NCI-H2227 treated with DMSO at 0.1 percent for 48 hours (cell line): ENCODE results near the gene LCP2.

Experiments used
- DNase-seq: peaks from one replicate; lab custom pipeline; 2025; lab: John Stamatoyannopoulos, UW

The LCP2 gene

DNA sequence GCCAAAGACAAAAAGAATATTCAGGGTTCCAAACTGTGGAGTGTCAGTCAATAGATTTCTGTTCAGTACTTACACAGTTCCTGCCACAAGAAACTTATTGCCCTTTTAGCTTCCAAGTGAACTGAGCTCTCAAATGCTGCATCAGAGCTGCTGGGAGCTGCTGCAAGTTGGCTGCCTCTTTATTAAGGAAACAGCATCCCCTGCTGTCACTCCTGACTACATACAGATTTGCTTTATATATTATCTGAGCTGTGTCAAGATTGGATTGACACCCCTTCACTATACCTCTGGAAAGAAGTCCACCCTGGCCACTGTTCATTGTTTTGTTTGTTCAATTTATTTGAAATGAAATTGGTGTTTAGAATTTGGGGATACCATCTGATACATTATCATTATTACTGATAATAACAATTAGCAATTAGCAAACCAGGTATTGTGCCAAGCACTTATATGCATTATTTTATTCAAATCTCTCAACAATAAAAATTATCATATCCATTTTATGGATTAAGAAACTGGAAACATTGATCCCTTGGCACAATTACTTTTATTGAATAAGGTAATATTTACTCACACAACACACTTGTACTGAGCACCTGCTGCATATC lies 81.2 kb downstream of the LCP2 start:
- peak; percentile 41 for DNase-seq

DNA sequence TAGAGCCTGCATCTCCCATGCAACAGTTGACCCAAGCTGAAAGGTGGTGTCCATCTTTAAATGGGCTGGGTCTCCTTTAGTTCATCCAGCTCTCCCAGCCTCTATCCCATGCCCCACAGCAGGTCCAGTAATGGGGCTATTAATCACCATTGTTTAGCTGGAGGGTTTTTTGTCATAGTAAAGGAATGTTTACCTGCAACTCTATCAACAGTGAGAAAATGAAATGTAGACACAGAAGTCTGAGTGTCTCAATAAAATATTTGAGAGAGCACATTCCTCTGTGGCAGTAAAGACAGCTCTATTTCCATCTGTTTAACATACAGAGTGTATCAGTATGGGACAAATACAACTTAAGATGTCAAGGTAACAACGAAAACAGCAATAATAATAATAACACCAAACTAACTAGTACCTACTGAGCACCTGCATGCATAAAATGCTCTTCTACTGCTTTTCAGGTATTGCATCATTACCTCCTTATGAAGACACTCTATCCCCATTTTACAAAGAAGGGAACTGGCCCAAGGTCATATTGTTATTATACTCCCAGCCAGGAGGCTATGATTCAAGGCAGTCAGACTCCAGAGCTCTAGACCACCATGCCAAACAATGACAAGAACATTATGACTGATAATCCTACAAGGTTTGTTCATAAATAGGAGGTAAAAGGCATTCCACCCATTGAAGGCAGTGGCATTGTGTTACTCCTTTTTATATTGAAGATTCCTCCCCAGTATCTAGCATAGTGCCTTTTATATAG lies 85.8 kb downstream of the LCP2 start:
- DNase-seq: no peak

DNA sequence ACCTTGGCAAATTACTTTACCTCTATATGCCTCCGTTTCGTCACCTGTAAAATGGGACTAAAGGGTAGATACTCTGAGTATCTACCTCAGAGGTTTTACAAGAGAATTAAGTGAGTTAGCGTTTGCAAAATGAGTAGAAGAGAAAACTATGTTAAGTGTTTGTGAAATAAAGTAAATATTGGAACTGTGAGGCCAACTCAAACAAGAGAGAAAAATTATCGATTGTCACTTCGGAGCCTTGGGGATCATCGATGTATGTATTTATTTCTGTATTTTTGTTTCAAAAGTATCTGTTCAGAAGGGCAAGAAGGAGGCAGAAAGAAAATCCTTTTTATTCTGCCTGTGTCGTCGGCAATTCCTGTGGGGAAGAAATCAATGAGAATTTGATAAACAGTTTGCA lies 90.6 kb downstream of the LCP2 start:
- DNase-seq: no peak

DNA sequence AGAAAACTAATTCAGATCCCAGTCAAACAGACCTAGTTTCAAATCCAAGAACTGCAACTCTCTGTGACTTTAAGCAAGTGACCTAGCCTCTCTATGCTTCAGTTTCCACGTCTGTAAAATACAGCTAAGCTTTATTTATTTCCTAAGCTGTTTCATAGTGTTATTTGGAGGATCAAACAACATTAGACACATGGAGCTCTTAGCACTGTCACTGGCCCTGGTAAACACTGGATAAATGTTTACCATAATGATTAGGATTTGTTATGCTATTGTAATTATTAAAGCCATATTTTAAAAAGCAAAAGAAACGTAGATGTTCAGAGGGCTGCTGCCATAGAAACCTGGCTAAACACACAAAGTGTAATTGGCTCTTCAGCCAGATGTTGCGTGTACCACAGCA lies 91.4 kb downstream of the LCP2 start:
- no peak for DNase-seq

DNA sequence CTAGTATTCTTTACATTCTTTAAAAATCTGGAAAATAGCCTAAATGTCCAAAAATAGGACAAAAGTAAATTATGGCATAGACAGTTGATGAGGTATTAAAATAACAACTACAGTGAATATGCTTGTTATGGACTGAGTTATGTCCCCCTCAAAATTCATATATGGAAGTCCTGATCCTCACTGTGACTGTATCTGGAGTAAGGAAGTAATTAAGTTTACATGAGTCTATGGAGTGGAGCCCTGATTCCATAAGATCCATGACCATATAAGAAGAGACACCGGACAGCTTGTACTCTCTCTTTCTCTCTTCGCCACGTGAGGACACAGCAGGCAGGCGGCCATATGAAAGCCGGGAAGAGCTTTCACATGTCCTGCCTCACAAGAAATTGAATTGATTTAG lies 93.4 kb downstream of the LCP2 start:
- DNase-seq: no peak

DNA sequence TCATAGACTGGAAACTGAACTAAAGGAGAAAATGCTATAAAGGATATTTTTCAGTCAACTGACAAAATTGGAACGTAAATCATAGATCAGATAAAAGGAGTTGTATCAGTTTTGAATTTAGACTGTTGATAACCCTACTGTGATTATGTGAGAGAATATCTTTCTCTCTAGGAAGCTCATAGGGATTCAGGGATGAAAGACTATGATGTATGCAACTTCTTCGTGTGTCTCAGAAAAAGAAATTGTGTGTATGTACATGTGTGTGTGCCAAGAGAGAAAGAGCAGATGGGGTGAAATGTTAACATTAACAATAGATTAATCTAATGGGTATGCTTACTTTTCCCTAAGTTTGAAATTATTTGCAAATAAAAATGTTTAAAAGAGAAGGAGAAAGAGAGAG lies 95.5 kb downstream of the LCP2 start:
- no peak for DNase-seq

DNA sequence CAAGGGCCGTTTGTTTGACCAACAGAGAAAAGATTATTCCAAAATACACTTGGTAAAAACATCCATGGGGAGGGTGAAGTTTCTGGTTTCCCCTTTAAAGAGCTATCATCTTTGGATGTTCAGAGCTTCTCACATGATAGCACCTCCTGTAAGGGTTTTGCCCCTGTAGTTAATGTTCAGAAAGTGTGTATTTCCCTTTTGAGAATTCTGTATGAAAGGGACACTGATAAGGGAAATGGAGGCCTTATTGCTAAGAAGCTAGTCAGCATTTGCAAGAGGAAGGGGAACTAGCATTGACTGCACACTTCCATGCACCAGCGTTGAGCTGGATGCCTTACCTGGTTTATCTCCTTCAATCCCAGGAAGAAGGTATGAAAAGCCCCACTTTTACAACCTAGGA lies 96.3 kb downstream of the LCP2 start:
- no peak for DNase-seq

DNA sequence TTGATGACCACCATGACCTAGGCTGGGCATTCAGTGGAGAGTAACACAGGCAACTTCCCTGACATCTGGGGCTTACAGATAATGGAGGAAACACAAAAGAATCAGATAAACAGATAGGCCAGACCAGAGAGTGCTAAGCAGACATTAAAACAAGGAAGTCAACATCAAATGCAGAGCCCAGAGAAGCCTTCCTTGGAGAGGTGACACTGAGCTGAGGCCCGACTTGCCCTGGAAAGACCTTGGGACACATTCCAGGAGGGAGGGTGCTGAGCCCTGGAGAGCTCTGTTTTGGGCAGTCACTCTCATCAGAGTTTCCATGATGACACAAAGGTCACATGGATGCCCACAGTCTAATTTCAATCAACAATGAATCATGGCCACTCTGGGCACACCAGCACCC lies 96.7 kb downstream of the LCP2 start:
- DNase-seq: no peak
